ENCODE measurements around the gene KCNK4. TPM values are rescaled to one million over a fixed set of nuclear protein-coding genes. Genes with fewer than 3 reads are reported as not detected.

KCNK4 gene
- polyA plus RNA-seq, 2 of the 4 experiments (the other 2 are of a cell fraction): 0.12 TPM; not detected in 1

DNA sequence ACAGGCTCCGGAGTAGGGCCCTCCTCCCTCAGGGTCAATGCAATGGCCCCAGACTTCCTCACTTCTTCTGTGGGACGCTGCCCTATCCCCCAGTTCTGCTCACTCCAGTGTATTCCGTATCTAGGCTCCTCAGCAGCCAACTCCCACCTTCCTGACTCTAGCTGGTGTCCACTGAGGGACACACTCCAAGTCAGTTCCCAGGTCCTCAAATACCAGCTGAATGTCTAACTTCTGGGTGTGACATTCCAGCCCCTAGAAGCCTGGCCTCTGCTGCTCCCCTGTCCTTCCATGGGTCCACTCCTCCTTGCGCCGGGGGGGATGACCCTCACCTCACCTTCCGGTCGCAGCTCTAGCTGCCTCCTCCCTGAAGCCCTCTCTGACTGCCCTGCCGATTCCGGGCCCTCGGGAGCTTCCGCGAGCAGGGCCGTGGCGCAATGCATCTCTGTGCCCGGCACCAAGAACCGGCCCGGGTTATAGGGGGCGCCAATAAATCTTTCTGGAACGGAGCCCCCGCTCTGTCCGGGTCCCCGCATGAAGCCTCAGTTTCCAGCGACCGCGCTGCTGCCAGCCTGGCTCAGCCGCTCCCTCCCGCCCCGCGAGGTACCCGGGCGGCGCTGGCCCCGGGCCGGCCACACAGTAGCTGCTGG lies 22.1 kb upstream of the KCNK4 start (continued):
- TF ChIP-seq FOSL2 (IDR thresholded peaks at IDR 0.05): no peak
- no peak for TF ChIP-seq FOSL2 (CRISPR knock-in tag; IDR thresholded peaks at IDR 0.05)
- TF ChIP-seq CHD2 (IDR thresholded peaks at IDR 0.05; ENCODE audit: low read length, partially characterized antibody): no peak
- no peak for TF ChIP-seq RCOR1 (IDR thresholded peaks at IDR 0.05; ENCODE audit: low read depth, low read length)
- TF ChIP-seq SMC3 (IDR thresholded peaks at IDR 0.05): 0 out of 3 replicates have a peak, but pooled peaks have one; percentile 2
- TF ChIP-seq EHF (CRISPR knock-in tag; IDR thresholded peaks at IDR 0.05): no peak
- TF ChIP-seq RAD21 (conservative IDR thresholded peaks at IDR 0.05 in 1 of 2, IDR thresholded peaks at IDR 0.05 in 1 of 2): no peak
- TF ChIP-seq POLR2AphosphoS2 (conservative IDR thresholded peaks at IDR 0.05; ENCODE audit: low read length): no peak; the same call in 1 of the 2 replicates
- TF ChIP-seq NR3C1 (IDR thresholded peaks at IDR 0.05): no peak
- TF ChIP-seq TP53 (CRISPR knock-in tag; IDR thresholded peaks at IDR 0.05): no peak
- no peak for TF ChIP-seq POLR2A (IDR thresholded peaks at IDR 0.05; ENCODE audit: low read length)
- TF ChIP-seq, protein P1, sequence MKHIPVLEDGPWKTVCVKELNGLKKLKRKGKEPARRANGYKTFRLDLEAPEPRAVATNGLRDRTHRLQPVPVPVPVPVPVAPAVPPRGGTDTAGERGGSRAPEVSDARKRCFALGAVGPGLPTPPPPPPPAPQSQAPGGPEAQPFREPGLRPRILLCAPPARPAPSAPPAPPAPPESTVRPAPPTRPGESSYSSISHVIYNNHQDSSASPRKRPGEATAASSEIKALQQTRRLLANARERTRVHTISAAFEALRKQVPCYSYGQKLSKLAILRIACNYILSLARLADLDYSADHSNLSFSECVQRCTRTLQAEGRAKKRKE (CRISPR knock-in tag; IDR thresholded peaks at IDR 0.05; ENCODE audit: low read depth): no peak; the same call in 1 of the 2 replicates
- TF ChIP-seq HOXB5 (CRISPR knock-in tag; IDR thresholded peaks at IDR 0.05): no peak
- TF ChIP-seq, protein P2, sequence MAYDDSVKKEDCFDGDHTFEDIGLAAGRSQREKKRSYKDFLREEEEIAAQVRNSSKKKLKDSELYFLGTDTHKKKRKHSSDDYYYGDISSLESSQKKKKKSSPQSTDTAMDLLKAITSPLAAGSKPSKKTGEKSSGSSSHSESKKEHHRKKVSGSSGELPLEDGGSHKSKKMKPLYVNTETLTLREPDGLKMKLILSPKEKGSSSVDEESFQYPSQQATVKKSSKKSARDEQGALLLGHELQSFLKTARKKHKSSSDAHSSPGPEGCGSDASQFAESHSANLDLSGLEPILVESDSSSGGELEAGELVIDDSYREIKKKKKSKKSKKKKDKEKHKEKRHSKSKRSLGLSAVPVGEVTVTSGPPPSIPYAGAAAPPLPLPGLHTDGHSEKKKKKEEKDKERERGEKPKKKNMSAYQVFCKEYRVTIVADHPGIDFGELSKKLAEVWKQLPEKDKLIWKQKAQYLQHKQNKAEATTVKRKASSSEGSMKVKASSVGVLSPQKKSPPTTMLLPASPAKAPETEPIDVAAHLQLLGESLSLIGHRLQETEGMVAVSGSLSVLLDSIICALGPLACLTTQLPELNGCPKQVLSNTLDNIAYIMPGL (CRISPR knock-in tag; IDR thresholded peaks at IDR 0.05; ENCODE audit: borderline replicate concordance): peak; percentile 22; the same call in 1 of the 2 replicates
- TF ChIP-seq, protein P3, sequence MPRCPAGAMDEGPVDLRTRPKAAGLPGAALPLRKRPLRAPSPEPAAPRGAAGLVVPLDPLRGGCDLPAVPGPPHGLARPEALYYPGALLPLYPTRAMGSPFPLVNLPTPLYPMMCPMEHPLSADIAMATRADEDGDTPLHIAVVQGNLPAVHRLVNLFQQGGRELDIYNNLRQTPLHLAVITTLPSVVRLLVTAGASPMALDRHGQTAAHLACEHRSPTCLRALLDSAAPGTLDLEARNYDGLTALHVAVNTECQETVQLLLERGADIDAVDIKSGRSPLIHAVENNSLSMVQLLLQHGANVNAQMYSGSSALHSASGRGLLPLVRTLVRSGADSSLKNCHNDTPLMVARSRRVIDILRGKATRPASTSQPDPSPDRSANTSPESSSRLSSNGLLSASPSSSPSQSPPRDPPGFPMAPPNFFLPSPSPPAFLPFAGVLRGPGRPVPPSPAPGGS (IDR thresholded peaks at IDR 0.05): 0 out of 3 replicates have a peak, but pooled peaks have one; percentile 29
- no peak for TF ChIP-seq RFX5 (IDR thresholded peaks at IDR 0.05)
- no peak for TF ChIP-seq CHD4 (IDR thresholded peaks at IDR 0.05; ENCODE audit: borderline replicate concordance)
- 0 out of 2 replicates have a peak, but pooled peaks have one; percentile 31 for TF ChIP-seq KDM5A (IDR thresholded peaks at IDR 0.05)
- TF ChIP-seq HOXB13 (CRISPR knock-in tag; IDR thresholded peaks at IDR 0.05; ENCODE audit: low read depth): no peak
- TF ChIP-seq ZC3H11A (IDR thresholded peaks at IDR 0.05): no peak
- no peak for TF ChIP-seq JUNB (IDR thresholded peaks at IDR 0.05)
- TF ChIP-seq NFE2L2 (conservative IDR thresholded peaks at IDR 0.05; ENCODE audit: low read length): no peak
- TF ChIP-seq KDM1A (IDR thresholded peaks at IDR 0.05; ENCODE audit: low read depth): no peak
- TF ChIP-seq HEYL (CRISPR knock-in tag; IDR thresholded peaks at IDR 0.05): no peak
- TF ChIP-seq, protein P4, sequence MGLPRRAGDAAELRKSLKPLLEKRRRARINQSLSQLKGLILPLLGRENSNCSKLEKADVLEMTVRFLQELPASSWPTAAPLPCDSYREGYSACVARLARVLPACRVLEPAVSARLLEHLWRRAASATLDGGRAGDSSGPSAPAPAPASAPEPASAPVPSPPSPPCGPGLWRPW (IDR thresholded peaks at IDR 0.05): no peak
- TF ChIP-seq CBX2 (IDR thresholded peaks at IDR 0.05; ENCODE audit: borderline replicate concordance, low read depth): no peak

Data from A549 (cell line).